Activated CD4-positive, alpha-beta T cell treated with anti-CD3 and anti-CD28 coated beads, Interleukin-10, Interleukin-2, amounts not matched to agents 100 ng/mL and 50 ng/mL, durations not matched to agents 16 hours and 8 hours (primary cell): Measurements from ENCODE around the gene CA9.
A peak's percentile ranks its signal among the peaks of the same experiment; 100 is the strongest.

Experiments
- DNase-seq: peaks from one replicate; pipeline ENCODE4 v3.0.0-alpha.2; 2020

Gene CA9

DNA sequence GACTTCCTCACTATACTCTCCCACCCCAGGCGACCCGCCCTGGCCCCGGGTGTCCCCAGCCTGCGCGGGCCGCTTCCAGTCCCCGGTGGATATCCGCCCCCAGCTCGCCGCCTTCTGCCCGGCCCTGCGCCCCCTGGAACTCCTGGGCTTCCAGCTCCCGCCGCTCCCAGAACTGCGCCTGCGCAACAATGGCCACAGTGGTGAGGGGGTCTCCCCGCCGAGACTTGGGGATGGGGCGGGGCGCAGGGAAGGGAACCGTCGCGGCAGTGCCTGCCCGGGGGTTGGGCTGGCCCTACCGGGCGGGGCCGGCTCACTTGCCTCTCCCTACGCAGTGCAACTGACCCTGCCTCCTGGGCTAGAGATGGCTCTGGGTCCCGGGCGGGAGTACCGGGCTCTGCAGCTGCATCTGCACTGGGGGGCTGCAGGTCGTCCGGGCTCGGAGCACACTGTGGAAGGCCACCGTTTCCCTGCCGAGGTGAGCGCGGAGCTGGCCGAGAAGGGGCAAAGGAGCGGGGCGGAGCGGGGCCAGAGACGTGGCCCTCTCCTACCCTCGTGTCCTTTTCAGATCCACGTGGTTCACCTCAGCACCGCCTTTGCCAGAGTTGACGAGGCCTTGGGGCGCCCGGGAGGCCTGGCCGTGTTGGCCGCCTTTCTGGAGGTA lies 2.1 kb downstream of the CA9 start:
- no peak for DNase-seq

DNA sequence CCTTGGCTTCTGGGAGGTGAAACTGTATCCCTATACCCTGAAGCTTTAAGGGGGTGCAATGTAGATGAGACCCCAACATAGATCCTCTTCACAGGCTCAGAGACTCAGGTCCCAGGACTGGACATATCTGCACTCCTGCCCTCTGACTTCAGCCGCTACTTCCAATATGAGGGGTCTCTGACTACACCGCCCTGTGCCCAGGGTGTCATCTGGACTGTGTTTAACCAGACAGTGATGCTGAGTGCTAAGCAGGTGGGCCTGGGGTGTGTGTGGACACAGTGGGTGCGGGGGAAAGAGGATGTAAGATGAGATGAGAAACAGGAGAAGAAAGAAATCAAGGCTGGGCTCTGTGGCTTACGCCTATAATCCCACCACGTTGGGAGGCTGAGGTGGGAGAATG lies 5.4 kb downstream of the CA9 start:
- no peak for DNase-seq

DNA sequence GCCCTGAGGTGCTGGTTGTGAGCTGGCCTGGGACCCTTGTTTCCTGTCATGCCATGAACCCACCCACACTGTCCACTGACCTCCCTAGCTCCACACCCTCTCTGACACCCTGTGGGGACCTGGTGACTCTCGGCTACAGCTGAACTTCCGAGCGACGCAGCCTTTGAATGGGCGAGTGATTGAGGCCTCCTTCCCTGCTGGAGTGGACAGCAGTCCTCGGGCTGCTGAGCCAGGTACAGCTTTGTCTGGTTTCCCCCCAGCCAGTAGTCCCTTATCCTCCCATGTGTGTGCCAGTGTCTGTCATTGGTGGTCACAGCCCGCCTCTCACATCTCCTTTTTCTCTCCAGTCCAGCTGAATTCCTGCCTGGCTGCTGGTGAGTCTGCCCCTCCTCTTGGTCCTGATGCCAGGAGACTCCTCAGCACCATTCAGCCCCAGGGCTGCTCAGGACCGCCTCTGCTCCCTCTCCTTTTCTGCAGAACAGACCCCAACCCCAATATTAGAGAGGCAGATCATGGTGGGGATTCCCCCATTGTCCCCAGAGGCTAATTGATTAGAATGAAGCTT lies 6.1 kb downstream of the CA9 start:
- DNase-seq: no peak

DNA sequence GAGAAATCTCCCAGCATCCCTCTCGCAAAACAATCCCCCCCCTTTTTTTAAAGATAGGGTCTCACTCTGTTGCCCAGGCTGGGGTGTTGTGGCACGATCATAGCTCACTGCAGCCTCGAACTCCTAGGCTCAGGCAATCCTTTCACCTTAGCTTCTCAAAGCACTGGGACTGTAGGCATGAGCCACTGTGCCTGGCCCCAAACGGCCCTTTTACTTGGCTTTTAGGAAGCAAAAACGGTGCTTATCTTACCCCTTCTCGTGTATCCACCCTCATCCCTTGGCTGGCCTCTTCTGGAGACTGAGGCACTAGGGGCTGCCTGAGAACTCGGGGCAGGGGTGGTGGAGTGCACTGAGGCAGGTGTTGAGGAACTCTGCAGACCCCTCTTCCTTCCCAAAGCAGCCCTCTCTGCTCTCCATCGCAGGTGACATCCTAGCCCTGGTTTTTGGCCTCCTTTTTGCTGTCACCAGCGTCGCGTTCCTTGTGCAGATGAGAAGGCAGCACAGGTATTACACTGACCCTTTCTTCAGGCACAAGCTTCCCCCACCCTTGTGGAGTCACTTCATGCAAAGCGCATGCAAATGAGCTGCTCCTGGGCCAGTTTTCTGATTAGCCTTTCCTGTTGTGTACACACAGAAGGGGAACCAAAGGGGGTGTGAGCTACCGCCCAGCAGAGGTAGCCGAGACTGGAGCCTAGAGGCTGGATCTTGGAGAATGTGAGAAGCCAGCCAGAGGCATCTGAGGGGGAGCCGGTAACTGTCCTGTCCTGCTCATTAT lies 6.8 kb downstream of the CA9 start:
- DNase-seq: no peak

DNA sequence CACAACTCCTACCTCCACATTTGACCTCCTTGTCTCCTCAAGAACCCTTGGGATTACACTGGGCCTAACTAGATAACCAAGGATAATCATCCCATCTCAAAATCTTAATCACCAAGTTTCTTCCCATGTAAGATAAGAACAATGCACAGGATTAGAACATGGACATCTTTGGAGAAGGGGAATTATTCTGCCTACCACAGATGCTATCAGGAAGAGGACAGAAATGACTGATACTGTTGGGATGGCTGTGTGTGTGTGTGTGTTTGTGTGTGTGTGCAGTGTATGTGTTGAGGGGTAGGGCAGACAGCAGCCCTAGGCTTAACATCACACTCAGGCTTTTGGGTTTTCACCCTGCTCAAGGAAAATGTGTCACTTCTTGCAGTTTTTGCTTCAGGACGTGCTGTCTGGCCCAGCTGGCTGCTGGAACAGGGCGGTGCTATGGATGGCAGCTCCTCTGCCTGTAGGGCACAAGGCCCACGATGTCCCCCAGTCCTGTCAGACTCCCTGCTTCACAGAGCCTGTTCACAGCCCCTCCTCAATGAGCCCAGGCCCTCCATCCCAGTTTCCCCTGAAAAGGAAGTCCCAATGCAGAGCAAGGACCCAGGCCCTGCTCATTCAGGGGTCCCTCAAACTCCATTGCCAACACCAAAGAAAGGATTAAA lies 7.7 kb downstream of the CA9 start:
- no peak for DNase-seq

DNA sequence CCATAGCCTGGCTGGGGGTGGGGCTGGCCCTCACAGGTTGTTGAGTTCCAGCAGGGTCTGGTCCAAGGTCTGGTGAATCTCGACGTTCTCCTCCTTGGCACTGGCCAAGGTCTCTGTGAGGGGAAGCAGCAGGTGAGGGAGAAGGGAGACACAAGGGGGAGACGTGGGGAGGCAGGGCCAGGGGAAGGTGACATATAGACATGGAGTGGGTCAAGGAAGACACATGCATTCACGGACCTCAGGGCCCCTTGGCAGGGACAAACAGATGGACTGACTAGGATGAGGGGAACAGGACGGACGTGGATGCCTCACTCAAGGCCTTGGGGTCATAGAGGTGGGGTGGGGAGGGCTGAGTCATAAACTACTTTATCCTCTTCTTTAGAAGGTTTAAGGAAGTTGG lies 8.3 kb downstream of the CA9 start:
- DNase-seq: no peak

DNA sequence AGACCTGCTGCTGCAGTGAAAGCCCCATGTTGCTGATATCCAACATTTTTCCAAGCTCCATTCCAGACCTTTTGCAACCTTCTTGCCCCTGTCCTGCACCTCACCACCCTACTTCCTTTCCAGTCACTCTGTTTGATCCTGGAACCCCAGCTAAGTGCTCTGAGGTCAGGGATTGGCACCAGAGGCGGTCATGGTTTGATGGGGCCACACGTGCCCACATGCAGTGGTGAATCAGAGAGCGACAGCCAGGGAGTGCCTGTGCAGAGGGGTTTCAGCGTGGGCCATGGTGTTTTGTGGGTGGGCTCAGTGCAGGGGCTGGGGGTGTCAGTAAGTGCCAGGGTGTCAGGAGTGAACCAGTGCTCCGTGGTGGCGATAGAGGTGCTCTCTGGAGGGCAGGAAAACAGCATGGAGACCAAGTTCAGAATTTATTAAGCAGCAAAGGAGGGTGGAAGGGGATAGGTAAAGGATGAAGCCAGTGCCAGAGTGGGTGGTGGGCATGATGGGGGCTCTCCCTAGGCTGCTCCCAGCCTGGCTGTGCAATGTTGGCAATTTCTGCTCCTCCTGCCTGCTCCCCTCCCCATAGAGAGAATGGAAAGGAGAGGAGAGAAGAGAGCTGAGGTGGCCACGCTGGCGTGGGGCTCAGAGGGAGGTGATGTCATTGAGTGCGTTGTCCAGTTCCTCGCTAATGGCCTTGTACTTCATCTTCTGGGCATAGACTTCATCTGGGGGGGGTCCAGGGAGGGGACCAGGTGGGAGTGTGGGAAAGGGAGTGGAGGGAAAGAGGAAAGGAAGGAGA lies 9.0 kb downstream of the CA9 start:
- DNase-seq: no peak

DNA sequence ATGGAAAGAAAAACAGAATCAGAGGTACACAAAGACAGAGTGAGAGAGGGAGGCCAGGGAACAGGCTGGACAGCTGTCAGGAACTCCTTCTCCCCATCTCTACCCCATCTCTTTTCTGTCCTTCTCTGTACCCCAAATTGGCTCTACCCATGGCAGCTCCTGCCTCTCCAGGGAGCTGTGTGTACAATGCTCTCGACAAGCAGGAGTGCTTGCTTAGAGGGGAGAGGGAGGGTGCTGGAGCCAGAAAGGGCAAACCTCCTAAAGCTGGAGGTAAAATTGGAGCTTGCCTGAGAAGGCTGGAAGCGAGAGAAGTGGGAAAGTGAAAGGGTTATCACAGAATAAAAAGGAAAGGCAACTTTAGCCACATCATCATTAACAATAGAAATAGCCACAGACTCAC lies 9.6 kb downstream of the CA9 start:
- no peak for DNase-seq

DNA sequence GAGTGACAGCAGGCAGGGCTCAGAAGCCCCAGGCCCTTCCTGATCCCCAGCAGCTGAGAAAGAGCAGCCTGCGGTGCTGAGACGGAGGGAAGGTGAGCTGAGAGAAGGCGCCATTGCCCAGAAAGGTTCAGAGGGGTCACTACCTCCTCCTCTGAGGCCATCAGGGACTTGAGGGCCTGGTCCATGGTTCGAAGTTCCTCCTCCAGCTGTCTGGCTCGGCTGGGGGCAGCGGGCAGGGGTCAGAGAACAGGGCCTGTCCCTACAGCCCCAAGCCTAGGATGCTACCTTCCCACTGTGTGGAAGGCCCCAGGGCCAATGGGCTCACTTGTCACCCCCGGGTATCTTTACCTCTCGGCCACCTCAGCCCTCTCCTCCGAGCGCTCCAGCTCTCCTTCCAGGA lies 11.2 kb downstream of the CA9 start:
- no peak for DNase-seq

DNA sequence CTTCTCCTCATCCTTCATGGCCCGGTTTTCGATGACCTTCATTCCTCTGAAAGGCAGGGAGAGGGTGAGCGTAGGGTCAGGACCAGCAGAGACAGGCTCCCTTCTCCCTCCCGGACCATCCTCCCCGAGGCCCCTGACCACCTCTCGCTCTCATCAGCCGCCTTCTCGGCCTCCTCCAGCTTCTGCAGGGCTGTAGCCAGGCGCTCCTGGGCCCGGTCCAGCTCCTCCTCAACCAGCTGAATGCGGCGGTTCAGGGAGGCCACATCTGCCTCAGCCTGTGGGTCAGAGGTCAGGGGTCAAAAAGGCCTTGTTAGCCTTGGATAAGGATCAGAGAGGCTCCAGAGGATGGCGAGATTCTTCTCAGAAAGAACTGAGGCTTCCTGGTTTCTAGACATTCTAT lies 11.8 kb downstream of the CA9 start:
- no peak for DNase-seq

DNA sequence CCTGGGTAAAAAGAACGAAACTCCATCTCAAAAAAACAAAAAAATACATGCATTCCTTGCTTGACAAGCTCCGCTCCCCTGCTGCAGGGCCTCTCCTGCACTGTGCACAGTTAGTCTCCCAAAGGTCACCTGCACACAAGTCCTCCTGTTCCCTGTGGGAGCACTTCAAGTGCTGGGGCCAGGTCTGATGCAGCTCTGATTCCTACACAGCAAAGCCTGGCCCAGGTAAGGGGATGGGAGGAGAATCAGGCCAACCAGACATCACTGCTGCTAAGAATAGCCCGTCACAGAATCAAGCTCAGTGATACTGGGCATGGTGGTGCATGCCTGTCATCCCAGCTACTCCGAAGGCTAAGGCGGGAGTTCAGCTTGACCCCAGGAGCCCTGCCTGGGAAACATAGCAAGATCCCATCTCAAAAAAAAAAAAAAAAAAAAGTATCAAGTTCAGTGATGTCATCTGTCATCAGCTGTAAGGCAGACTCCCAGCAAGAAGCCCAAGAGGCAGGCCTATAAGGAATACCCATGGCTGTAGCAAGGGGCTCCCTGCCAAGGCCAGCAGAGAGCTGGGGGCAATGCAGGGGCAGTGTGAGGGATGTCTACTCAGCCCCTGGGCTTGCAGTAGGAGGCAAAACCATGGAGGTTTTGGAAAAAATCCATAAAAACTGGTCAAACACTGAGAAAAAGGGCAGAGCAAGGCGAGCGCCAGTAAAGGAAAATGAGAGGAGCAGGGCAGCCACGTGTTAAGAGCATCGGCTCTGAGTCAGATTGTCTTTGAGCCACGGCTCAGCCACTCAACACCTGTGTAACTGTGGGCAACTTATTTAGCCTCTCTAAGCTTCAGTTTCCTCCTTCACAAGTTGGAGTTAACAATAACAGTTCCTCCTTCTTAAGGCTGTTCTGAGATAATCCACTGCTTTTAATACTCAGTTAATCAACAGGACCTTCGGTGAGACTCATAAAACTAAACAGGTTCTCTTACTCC lies 12.8 kb downstream of the CA9 start:
- DNase-seq: no peak

DNA sequence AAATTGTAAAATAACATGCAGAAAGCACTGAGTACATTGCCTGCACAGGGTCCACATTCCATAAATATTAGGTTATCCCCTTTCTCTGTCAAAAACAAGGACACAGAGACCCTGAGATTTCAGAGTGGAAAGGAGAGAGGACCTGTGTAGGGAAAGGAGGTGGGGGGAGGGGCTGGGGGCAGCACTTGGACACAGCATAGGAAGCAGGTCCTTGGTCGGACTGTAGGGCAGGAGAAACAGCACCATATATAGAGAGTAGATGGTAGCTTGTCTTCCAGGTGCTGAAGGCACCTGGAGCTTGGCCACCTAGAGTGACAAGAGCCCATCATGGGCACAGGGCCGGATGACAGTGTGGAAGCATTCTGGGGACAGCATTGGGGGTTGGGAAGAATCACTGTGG lies 13.6 kb downstream of the CA9 start:
- no peak for DNase-seq

DNA sequence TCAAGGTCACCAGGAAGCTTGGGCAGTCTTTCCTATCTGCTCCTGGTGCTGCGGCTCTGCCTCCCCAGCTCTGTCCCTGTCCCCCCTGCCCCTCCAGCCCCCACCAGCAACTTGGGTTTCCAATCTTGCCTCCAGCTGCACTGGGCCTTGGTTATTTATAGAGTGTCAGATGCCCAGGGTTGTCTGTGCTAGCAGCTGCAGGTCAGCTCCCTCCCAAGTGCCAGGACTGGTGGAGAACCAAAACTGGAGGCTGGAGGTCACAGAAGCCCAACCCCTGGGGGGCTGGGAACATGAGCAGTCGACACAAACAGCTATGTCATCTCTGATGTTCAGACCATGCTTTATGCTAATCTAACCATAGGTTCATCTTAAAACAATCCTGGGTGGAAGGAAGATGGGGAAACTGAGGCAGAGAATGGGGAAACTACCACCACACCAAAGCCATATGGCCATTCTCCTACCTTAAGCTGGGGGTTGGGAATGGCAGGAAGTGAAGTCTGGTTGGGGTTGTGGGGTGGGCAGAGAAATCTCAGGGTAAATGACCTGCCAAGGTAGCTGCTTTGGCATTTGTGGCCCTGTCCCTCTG lies 14.3 kb downstream of the CA9 start:
- no peak for DNase-seq

DNA sequence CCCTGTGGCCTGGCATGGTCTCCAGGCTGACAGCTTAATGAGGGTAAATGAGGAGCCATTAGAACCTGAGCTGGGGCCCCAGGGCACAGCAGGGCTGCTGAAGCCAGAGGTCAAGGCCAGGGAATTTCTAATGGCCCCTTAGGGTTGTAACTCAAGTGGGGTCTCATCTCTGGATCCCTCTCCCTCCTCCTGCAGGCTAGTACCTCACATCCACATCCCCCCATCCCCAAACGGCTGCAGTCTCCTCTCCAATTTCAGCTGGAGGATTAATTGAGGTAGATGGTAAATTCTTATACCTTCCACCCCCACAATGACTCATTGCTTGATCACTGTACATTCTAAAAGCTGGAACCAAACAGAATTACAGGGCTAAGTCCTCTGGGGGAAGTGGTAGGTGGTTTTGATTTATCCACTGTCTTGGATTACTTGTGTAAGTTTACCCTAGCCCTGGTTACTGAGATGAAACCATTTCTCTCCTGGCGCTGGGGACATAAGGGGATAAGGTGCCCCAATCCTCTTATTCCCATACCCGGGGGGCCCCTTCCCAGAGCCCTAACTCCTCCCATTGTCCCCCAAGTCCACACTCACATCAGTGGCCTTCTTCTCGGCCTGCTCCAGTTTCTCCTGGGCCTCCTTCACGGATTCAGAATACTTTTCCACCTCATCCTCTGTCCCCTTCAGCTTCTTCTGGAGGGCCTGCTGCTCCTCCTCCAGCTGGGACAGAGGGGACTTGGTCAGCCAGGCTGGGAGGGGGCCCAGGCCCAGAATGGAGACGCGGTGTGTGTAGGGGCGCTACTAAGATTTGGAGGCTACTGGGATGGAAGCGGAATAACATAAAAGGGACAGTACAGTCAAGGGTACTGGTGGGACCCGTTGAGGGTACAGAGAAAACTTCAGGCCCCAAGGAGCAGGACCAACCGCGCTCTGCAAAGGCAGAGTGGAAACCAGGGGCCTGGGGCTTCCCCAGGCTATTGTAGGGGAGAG lies 15.1 kb downstream of the CA9 start:
- DNase-seq: peak; percentile 52

DNA sequence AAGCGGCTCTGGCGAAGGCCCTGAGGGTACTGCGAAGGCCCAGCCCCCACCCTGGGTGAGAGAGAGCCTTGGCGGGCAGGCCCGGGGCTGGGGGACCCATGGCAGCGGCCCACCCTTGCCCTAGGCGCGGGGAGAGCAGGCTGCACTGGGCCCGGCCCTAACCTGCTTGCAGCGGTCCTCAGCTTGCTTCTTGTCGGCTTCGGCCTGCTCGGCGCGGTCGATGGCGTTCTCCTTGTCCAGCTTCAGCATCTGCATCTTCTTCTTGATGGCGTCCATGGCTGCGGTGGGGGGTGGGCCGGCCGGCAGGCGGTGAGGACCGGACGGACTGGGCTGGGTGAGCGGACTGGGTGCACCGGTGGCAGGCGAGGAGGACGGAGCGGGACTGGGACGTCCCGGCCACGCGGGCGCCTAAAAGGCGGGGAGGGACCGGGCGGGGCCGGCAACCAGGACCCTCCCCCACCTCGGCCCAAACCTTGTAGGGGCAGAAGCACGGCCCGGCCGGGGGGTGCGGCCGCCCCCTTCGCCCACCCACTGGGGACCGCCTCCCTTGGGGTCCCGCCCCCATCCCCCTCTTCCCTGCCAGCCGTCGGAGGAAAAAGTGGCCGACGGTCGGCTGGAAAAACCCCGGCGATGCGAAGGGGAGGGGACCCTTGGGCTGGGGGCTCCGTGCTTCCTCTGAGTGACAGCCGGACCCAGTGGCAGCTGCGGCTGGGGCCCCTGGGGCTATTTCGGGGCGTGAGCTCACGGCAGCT lies 16.0 kb downstream of the CA9 start, which contains the start of gene TPM2:
TSS of gene TPM2 (minus strand) at position 384 of the 752 bp plus-strand sequence. CDS start at position 276, 108 bp downstream.
- no peak for DNase-seq

DNA sequence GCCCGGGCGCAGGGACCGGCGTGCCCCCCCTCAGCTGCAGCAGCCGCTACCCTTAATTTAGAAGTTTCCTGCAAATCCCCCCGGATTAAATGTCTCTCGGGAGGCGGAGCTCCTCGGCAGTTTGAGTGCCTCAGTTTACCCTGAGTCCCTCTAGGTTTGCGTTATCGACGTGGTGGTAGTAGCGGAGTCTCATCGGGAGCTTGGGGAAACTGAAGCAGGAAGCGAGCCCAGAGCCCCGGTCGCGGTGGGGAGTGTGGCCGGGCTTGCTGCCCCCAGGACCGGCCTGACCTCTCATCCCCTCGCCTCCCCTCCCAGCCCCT lies 16.5 kb downstream of the CA9 start:
- no peak for DNase-seq

DNA sequence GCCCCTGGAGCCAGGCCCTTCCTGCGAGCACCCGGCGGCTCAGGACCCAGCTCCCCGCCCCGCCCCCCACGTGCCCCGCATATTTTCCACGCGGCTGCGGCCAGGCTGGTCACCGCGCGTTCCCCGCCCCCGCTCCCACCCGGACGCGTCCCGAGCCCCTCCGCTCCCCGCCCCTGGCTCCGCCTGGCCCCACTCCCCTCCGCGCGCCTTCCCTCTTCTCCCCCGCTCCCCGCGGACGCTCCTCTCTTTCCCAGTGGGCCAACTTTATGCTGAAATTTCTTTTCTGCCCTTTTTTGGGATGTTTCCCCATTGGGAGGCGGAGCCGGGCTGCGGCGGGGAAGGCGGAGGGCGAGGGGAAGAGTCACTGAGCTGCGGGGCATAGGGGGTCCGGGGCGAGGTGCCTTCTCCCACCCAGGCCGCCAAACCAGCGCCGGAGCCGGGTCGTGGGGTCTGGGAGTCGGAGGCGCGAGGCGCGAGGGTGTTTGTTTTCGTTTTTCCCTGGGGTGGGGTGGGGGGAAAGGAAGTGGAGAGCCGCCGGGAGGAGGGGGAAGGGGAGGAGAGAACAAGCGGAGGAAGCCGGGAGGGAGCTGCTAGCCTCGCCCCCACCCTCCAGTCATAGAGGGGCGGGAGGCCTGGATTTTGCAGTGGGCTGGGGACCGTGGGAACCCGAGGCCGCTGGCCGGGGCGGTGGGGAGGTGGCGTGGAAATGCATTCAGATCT lies 17.0 kb downstream of the CA9 start:
- peak; percentile 19 for DNase-seq

DNA sequence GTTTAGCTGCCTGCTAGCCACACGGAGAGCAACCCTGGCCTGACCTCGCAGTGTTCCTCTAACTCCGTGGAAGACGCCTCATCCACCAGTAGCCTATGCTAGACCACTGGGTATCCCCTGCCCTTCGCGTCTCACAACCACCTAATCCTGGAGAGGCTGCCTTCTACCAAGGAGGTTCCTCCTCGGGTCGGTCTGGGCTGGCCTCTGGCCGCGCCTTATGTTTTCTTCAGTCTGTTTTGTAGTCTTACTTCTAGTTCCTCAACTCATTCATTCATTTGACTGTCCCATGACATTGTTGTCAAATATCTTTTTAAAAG lies 17.6 kb downstream of the CA9 start:
- no peak for DNase-seq

DNA sequence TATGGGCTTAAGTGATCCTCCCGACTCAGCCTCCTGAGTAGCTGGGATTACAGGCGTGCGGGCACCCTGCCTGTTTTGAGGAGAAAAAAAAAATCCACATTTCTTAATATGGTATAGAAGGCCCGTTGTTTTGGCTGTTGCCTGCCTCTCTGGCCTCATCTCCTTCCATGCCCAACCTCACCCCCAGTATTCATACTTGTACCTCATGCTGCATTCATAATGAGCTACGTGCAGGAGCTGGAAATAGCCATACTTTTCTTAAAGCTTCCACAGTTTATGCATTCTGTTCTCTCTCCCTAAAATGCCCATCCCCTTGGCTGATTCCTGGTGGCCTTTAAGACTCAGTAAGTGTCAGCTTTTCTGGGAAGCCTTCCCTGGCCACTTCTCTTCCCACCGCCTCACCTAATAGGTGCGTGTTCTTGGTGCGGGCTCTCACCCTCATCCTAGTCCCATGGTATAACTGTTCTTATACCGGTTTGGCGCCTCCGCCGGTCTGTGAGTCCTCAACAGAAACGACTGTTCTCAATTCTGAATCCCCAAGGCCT lies 18.1 kb downstream of the CA9 start:
- no peak for DNase-seq
